Activated CD8-positive, alpha-beta memory T cell treated with anti-CD3 and anti-CD28 coated beads for 36 hours (primary cell): ENCODE data around the gene PARL. TPM values are rescaled to one million over a fixed set of nuclear protein-coding genes. Genes with fewer than 3 reads are reported as not detected.

Experiments used
- CTCF ChIA-PET: fragments of 350-600 bp; sonication (Branson Sonifier 250); formaldehyde crosslinking; loops from one replicate; lab custom pipeline; 2021; ENCODE audit warnings: antibody characterized with exemption; lab: Charles Lee
- POLR2A ChIA-PET: fragments of 350-600 bp; sonication (Branson Sonifier 250); formaldehyde crosslinking; loops from one replicate; lab custom pipeline; 2021; ENCODE audit warnings: antibody characterized with exemption; lab: Charles Lee
- total RNA-seq, 2 experiments: library from RNA; stranded (reverse); gene quantifications; one replicate each; pipeline ENCODE4 v1.2.3, GENCODE V29; 2021

Gene PARL
- 100 to 1,000 TPM in 1 of 2 experiments, 10 to 100 TPM in 1; 96.3 to 107 TPM for total RNA-seq

GRCh38 chr3:183884427-183885296 is at the start of gene PARL:
PARL (minus strand) TSS chr3:183884880; CDS start chr3:183884846, 34 bp downstream.
- POLR2A ChIA-PET, result interaction anchor here (0.5 to 1.1 kb wide), 7 partner anchors 49 to 436 kb away, joined by 3 read pairs; partner anchors contain the start of gene CAMK2N2
- CTCF ChIA-PET, result interaction anchor here (0.6 to 3.1 kb wide), 15 partner anchors 11 to 454 kb away, joined by 3 to 15 read pairs (median 4); partner anchors contain the start of genes ABCC5, MAP6D1 and YEATS2

GRCh38 chr3:183933160-183933559 is 48.5 kb upstream of the PARL start:
- POLR2A ChIA-PET, result no interaction called here
- CTCF ChIA-PET, result no interaction called here

GRCh38 chr3:183931881-183932280 is 47.2 kb upstream of the PARL start:
- POLR2A ChIA-PET, result no interaction called here
- CTCF ChIA-PET, result interaction anchor here (0.6 to 0.9 kb wide), 2 partner anchors 120 to 943 kb away, joined by 4 to 5 read pairs; no protein-coding TSS in a partner anchor

- ChIA-PET POLR2A (no interaction called here), CTCF (no interaction called here)
Measured at GRCh38 chr3:183930086-183930485, 45.4 kb upstream of the PARL start.

- POLR2A ChIA-PET, result no interaction called here
Measured at GRCh38 chr3:183927059-183927458, 42.4 kb upstream of the PARL start.

GRCh38 chr3:183924956-183925355 is 40.3 kb upstream of the PARL start:
- POLR2A ChIA-PET, result no interaction called here
- CTCF ChIA-PET, result no interaction called here

More at GRCh38 chr3:183927059-183927458, 42.4 kb upstream of the PARL start:
- CTCF ChIA-PET, result no interaction called here

GRCh38 chr3:183924543-183924942 is 39.9 kb upstream of the PARL start:
- ChIA-PET POLR2A (no interaction called here), CTCF (no interaction called here)

GRCh38 chr3:183922421-183922820 is 37.7 kb upstream of the PARL start:
- CTCF ChIA-PET, result no interaction called here
- POLR2A ChIA-PET, result no interaction called here

- ChIA-PET CTCF (no interaction called here), POLR2A (no interaction called here)
Measured at GRCh38 chr3:183921096-183921495, 36.4 kb upstream of the PARL start.

- CTCF ChIA-PET, result no interaction called here
Measured at GRCh38 chr3:183920416-183920815, 35.7 kb upstream of the PARL start.

GRCh38 chr3:183918178-183918577 is 33.5 kb upstream of the PARL start:
- POLR2A ChIA-PET, result no interaction called here
- CTCF ChIA-PET, result no interaction called here

More at GRCh38 chr3:183920416-183920815, 35.7 kb upstream of the PARL start:
- POLR2A ChIA-PET, result no interaction called here

- POLR2A ChIA-PET, result no interaction called here
- CTCF ChIA-PET, result no interaction called here
Measured at GRCh38 chr3:183917776-183918175, 33.1 kb upstream of the PARL start.

- CTCF ChIA-PET, result interaction anchor here (1.3 kb wide), 1 partner anchor 11 kb away, joined by 3 read pairs; no protein-coding TSS in a partner anchor
Measured at GRCh38 chr3:183914856-183915255, 30.2 kb upstream of the PARL start.

GRCh38 chr3:183913580-183913920 is 28.9 kb upstream of the PARL start:
- CTCF ChIA-PET, result no interaction called here

More at GRCh38 chr3:183914856-183915255, 30.2 kb upstream of the PARL start:
- POLR2A ChIA-PET, result no interaction called here

GRCh38 chr3:183912895-183913579 is 28.4 kb upstream of the PARL start:
- ChIA-PET POLR2A (no interaction called here), CTCF (no interaction called here)

More at GRCh38 chr3:183913580-183913920, 28.9 kb upstream of the PARL start:
- POLR2A ChIA-PET, result no interaction called here

GRCh38 chr3:183911763-183912506 is 27.3 kb upstream of the PARL start:
- ChIA-PET CTCF (no interaction called here), POLR2A (no interaction called here)

- CTCF ChIA-PET, result no interaction called here
Measured at GRCh38 chr3:183911087-183911486, 26.4 kb upstream of the PARL start.

GRCh38 chr3:183909030-183909600 is 24.4 kb upstream of the PARL start:
- POLR2A ChIA-PET, result no interaction called here
- CTCF ChIA-PET, result no interaction called here

More at GRCh38 chr3:183911087-183911486, 26.4 kb upstream of the PARL start:
- POLR2A ChIA-PET, result no interaction called here

- CTCF ChIA-PET, result interaction anchor here (0.7 kb wide), 1 partner anchor 338 kb away, joined by 3 read pairs; no protein-coding TSS in a partner anchor
- POLR2A ChIA-PET, result interaction anchor here (0.6 kb wide), 1 partner anchor 1682 kb away, joined by 5 read pairs; no protein-coding TSS in a partner anchor
Measured at GRCh38 chr3:183907911-183908331, 23.2 kb upstream of the PARL start.
